ENCODE results near the gene ACTN2. TPM values are rescaled to one million over a fixed set of nuclear protein-coding genes. Genes with fewer than 3 reads are reported as not detected.

The ACTN2 gene
- total RNA-seq, 1 donor from 2014 or later: not detected

DNA sequence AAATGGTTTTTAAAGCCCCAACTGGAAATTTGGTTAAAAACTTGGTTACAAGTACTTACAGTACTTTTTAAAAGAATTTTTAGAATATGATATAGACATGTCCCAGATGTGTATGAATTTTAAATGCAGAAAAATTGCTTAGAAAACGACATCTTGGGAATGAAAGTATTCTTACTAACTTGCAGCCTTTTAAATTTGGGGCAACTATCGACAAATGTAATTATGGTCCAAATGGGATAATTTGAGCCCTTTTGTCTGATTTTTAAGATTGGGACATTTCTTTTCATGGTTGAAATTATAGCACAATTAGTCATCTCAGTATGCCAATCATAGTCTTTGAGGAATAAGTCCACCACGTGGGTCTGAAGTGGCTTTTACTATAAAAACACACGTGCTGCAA is 65.6 kb downstream of the ACTN2 start:
- DNase-seq (no peak), ATAC-seq (ENCODE audit: low read depth) (no peak)
- ChIA-PET POLR2A (no interaction called here), CTCF (interaction anchor here (1.5 kb wide), 1 partner anchor 8 kb away, joined by 6 read pairs; no protein-coding TSS in a partner anchor)
- H3K9me3 Mint-ChIP-seq: no peaks in the 10 kb centered on the region
- TF ChIP-seq, protein P1, sequence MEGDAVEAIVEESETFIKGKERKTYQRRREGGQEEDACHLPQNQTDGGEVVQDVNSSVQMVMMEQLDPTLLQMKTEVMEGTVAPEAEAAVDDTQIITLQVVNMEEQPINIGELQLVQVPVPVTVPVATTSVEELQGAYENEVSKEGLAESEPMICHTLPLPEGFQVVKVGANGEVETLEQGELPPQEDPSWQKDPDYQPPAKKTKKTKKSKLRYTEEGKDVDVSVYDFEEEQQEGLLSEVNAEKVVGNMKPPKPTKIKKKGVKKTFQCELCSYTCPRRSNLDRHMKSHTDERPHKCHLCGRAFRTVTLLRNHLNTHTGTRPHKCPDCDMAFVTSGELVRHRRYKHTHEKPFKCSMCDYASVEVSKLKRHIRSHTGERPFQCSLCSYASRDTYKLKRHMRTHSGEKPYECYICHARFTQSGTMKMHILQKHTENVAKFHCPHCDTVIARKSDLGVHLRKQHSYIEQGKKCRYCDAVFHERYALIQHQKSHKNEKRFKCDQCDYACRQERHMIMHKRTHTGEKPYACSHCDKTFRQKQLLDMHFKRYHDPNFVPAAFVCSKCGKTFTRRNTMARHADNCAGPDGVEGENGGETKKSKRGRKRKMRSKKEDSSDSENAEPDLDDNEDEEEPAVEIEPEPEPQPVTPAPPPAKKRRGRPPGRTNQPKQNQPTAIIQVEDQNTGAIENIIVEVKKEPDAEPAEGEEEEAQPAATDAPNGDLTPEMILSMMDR (IDR thresholded peaks at IDR 0.05): no peak
- H3K4me1 Mint-ChIP-seq: no peaks in the 10 kb centered on the region
- intact Hi-C loops (cut with micrococcal nuclease): no loop called here
- H3K27ac Mint-ChIP-seq: no peak overlapping the region
- H3K27me3 Mint-ChIP-seq: no peaks in the 10 kb centered on the region
- H3K4me3 Mint-ChIP-seq: no peak overlapping the region
- no peaks in the 10 kb centered on the region for H3K36me3 Mint-ChIP-seq (ENCODE audit: low read depth)

DNA sequence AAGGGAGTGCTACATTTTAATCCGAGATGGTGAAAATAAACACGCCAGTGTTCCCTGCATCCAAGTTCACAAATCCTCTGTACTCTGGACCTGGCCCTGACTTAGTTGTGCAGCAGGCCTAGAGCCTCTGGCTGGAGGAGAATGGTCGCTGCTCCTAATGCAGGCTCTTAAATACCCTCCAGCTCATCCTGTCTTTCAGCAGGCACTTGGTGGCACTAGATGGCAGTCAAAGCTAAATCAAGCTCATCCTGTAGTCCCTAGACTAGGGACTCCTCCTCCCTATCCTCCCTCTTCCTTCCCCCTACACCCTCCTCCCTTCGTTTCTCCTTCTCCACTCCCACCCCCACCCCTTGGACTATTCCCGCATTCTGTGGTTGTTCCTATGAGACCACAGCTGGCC is 67.2 kb downstream of the ACTN2 start:
- POLR2A ChIA-PET: interaction anchor here (0.5 kb wide), 1 partner anchor 1199 kb away, joined by 10 read pairs; no protein-coding TSS in a partner anchor
- TF ChIP-seq, protein P1 (IDR thresholded peaks at IDR 0.05): no peak
- Mint-ChIP-seq H3K4me1 (no peaks in the 10 kb centered on the region), H3K27me3 (no peaks in the 10 kb centered on the region), H3K36me3 (ENCODE audit: low read depth) (no peaks in the 10 kb centered on the region), H3K27ac (no peak overlapping the region), H3K9me3 (no peaks in the 10 kb centered on the region), H3K4me3 (no peak overlapping the region)
- CTCF ChIA-PET: no interaction called here
- intact Hi-C loops (cut with micrococcal nuclease): no loop called here
- ATAC-seq (ENCODE audit: low read depth) (no peak), DNase-seq (no peak)

DNA sequence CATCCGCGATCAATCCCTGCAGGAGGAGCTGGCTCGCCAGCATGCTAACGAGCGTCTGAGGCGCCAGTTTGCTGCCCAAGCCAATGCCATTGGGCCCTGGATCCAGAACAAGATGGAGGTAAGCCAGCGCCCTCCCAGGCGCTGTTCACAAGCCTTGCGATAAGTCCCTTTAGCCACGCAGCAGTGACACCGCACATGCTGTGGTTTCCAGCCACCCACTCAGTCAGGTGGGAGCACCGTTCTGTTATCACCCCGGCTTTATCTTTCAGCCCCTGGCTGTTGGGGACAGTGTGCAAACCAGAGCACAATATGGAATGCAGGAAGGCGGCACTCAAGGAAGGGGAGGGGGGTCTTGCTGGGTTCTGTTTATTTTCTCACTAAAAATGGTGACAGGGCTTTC is 67.7 kb downstream of the ACTN2 start:
- no peak overlapping the region for H3K4me3 Mint-ChIP-seq
- DNase-seq (no peak), ATAC-seq (ENCODE audit: low read depth) (no peak)
- intact Hi-C loops (cut with micrococcal nuclease): no loop called here
- TF ChIP-seq, protein P1 (IDR thresholded peaks at IDR 0.05): no peak
- H3K36me3 Mint-ChIP-seq (ENCODE audit: low read depth): no peaks in the 10 kb centered on the region
- ChIA-PET CTCF (no interaction called here), POLR2A (interaction anchor here (0.5 kb wide), 1 partner anchor 1200 kb away, joined by 10 read pairs; no protein-coding TSS in a partner anchor)
- H3K27me3 Mint-ChIP-seq: no peaks in the 10 kb centered on the region
- no peaks in the 10 kb centered on the region for H3K4me1 Mint-ChIP-seq
- no peak overlapping the region for H3K27ac Mint-ChIP-seq
- no peaks in the 10 kb centered on the region for H3K9me3 Mint-ChIP-seq

DNA sequence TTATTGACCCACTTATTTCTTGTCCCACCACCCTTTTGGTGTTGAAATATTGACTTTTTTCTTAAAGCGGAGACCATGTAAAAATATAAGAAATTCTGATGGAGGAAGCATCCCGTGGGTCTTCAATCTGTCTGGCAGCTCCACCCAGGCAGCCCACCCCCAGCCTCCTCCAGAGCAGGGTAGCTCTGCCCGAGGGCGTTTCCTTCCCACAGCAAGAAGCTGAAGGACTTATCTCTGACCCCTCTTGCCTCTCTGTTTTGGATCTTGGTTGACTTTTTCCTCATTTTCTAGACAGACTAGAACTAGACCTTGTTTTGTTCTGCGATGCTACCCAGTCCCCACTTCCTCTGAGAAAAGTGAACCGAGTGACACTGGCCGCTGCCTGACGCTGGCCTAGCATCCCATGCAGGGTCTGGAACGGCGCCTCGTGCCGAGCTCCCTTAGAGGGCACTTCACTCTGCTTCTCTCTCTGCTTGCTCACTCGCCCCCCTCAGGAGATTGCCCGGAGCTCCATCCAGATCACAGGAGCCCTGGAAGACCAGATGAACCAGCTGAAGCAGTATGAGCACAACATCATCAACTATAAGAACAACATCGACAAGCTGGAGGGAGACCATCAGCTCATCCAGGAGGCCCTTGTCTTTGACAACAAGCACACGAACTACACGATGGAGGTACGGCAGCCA is 68.4 kb downstream of the ACTN2 start:
- no peak overlapping the region for H3K4me3 Mint-ChIP-seq
- H3K27ac Mint-ChIP-seq: no peak overlapping the region
- DNase-seq (no peak), ATAC-seq (ENCODE audit: low read depth) (no peak)
- TF ChIP-seq, protein P1 (IDR thresholded peaks at IDR 0.05): no peak
- no peaks in the 10 kb centered on the region for H3K27me3 Mint-ChIP-seq
- ChIA-PET CTCF (no interaction called here), POLR2A (no interaction called here)
- intact Hi-C loops (cut with micrococcal nuclease): loop anchor here (5.0 kb wide), 1 partner anchor 633 kb away; no protein-coding TSS in a partner anchor
- H3K4me1 Mint-ChIP-seq: no peaks in the 10 kb centered on the region
- no peaks in the 10 kb centered on the region for H3K36me3 Mint-ChIP-seq (ENCODE audit: low read depth)
- no peaks in the 10 kb centered on the region for H3K9me3 Mint-ChIP-seq

DNA sequence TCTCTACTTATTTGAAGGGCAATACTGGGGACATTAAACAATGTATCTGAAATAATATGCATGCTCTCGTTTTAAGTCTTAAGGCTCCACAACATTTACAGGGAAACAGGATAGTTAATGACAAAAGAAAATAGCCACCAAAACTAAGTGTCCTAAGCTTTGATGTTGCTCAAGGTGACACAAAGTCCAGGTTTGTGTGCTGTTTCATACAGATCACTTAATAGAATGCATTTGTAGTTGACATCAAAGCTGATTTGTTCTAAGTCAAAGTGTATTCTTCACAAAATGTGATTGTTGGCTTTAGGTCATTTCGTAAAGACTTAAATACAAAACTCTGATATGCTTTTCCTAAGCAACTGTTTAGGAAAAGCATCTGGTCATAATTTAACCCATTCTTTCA is 71.3 kb downstream of the ACTN2 start:
- no peak for ATAC-seq (ENCODE audit: low read depth)
- TF ChIP-seq, protein P1 (IDR thresholded peaks at IDR 0.05): no peak
- ChIA-PET POLR2A (no interaction called here), CTCF (no interaction called here)
- no peak for DNase-seq
- Mint-ChIP-seq H3K4me1 (no peaks in the 10 kb centered on the region), H3K27me3 (peaks cover 3% of the 10 kb centered on the region), H3K36me3 (ENCODE audit: low read depth) (no peaks in the 10 kb centered on the region), H3K9me3 (no peaks in the 10 kb centered on the region), H3K4me3 (no peak overlapping the region), H3K27ac (no peak overlapping the region)
- intact Hi-C loops (cut with micrococcal nuclease): loop anchor here (5.0 kb wide), 1 partner anchor 630 kb away; no protein-coding TSS in a partner anchor

Data from activated B cell treated with CpG ODN at 0.5 μM for 24 hours (primary cell).